Measurements from ENCODE around the gene MISP3.

The MISP3 gene

DNA sequence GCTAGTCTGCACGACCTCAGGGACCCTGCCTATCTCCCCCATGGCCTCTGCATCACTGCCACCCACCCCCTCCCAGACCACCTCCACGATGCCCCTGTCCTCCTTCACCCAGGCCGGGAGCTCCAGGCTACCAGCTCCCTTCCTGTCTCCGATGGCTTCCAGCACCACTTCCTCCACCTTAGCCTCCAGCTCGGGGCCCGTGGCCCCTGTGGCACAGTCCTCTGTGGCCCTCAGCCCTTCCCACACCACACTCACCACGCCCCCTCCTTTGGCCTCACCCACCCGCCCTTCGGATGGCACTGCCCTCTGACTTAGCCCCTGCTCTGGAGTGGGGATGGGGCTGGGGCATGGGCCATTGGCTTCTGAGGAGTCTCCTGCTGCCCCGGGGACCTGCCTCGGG is 17.9 kb upstream of the MISP3 start:
- Histone ChIP-seq H3K18ac (ENCODE audit: low read length) (no peak overlapping the region), H3K9ac (ENCODE audit: low read length) (no peak overlapping the region), H3K4me2 (ENCODE audit: low read length) (no peak overlapping the region), H2BK120ac (ENCODE audit: low read depth, low read length) (no peak overlapping the region), H4K8ac (ENCODE audit: low read depth, low read length) (no peak overlapping the region), H3K23ac (ENCODE audit: low read length) (no peak overlapping the region), H3K27me3 (ENCODE audit: insufficient read depth, low read length, poor library complexity) (peaks cover 2% of the 10 kb centered on the region), H3K4ac (ENCODE audit: low read depth, low read length) (no peak overlapping the region), H3K56ac (ENCODE audit: low read length) (no peak overlapping the region), H3K4me1 (ENCODE audit: control insufficient read depth, low read depth, low read length) (peaks cover 2% of the 10 kb centered on the region), H2BK15ac (replicated peaks; ENCODE audit: low read depth) (no peak overlapping the region), H3K79me1 (ENCODE audit: low read length) (no peaks in the 10 kb centered on the region), H3K27ac (ENCODE audit: low read depth, low read length) (no peak overlapping the region), H3K4me3 (ENCODE audit: low read length) (no peak overlapping the region), H4K5ac (ENCODE audit: low read length) (no peak overlapping the region), H3K36me3 (ENCODE audit: control insufficient read depth, insufficient read depth, low read length) (no peaks in the 10 kb centered on the region), H2BK5ac (ENCODE audit: low read length) (no peak overlapping the region), H3K79me2 (ENCODE audit: control insufficient read depth, insufficient read depth, low read length) (no peaks in the 10 kb centered on the region), H2AK5ac (ENCODE audit: low read length) (no peak overlapping the region)
- no CpG with 5 or more reads among the region's 11 CpGs for WGBS (ENCODE audit: extremely low coverage, insufficient coverage, low lambda C conversion rate)
- DNase-seq, result no peak

DNA sequence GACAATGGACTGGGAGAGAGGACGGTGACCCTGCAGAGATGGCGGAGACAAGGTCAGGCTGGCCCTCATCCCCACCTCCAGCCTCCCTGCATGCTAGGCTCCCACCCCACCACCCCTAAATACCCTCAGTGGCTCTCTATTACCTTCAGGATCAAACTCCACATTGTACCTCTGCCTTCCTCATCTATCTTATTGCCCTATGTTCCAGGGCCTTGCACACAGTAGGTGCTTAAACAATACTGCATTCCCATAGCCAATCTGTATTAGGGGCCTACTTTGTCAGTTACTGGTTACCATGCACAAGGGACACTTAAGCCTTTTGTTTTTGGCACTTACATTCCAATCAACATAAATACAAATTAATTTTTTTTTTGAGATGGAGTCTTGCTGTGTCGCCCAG is 17.2 kb upstream of the MISP3 start:
- no peak overlapping the region for H3K4me2 ChIP-seq (ENCODE audit: low read length)
- H3K27me3 ChIP-seq (ENCODE audit: insufficient read depth, low read length, poor library complexity), result peaks cover 2% of the 10 kb centered on the region
- H2BK15ac ChIP-seq (replicated peaks; ENCODE audit: low read depth), result no peak overlapping the region
- H3K4ac ChIP-seq (ENCODE audit: low read depth, low read length), result no peak overlapping the region
- H2BK120ac ChIP-seq (ENCODE audit: low read depth, low read length), result no peak overlapping the region
- H3K56ac ChIP-seq (ENCODE audit: low read length), result no peak overlapping the region
- DNase-seq, result no peak
- H2AK5ac ChIP-seq (ENCODE audit: low read length), result no peak overlapping the region
- no peak overlapping the region for H3K4me3 ChIP-seq (ENCODE audit: low read length)
- H3K23ac ChIP-seq (ENCODE audit: low read length), result no peak overlapping the region
- no peak overlapping the region for H3K27ac ChIP-seq (ENCODE audit: low read depth, low read length)
- no peak overlapping the region for H3K18ac ChIP-seq (ENCODE audit: low read length)
- WGBS (ENCODE audit: extremely low coverage, insufficient coverage, low lambda C conversion rate), result no CpG with 5 or more reads among the region's 3 CpGs
- no peaks in the 10 kb centered on the region for H3K36me3 ChIP-seq (ENCODE audit: control insufficient read depth, insufficient read depth, low read length)
- no peaks in the 10 kb centered on the region for H3K79me1 ChIP-seq (ENCODE audit: low read length)
- H3K9ac ChIP-seq (ENCODE audit: low read length), result no peak overlapping the region
- no peak overlapping the region for H4K5ac ChIP-seq (ENCODE audit: low read length)
- H4K8ac ChIP-seq (ENCODE audit: low read depth, low read length), result no peak overlapping the region
- peaks cover 2% of the 10 kb centered on the region for H3K4me1 ChIP-seq (ENCODE audit: control insufficient read depth, low read depth, low read length)
- no peaks in the 10 kb centered on the region for H3K79me2 ChIP-seq (ENCODE audit: control insufficient read depth, insufficient read depth, low read length)
- H2BK5ac ChIP-seq (ENCODE audit: low read length), result no peak overlapping the region

DNA sequence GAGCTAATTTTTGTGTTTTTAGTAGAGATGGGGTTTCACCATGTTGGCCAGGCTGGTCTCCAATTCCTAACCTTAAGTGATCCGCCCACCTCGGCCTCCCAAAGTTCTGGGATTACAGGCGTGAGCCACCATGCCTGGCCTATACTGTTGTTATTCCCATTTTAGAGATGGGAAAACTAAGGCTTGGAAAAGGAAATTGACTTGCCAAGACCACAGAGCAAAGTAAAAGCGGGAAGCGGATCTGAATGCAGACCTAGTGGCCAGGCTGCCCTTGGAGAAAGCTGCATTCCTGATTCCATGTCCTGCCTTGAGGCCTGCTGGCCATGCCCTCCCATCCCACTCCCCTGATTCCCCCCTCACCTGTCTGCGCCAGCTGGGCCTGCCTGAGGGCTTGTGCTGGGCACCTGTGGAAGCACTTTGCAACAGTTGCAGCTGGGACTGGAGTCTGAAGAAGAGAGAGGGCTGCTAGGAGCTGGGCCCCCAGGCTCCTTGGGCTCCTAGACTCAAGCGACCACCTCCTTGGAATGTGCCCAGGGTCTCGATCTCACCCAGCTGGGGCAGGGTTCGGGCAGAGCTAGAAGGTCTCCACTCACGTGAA is 16.4 kb upstream of the MISP3 start:
- Histone ChIP-seq H4K8ac (ENCODE audit: low read depth, low read length) (no peak overlapping the region), H3K4me2 (ENCODE audit: low read length) (no peak overlapping the region), H3K4me3 (ENCODE audit: low read length) (no peak overlapping the region), H2BK15ac (replicated peaks; ENCODE audit: low read depth) (no peak overlapping the region), H2BK5ac (ENCODE audit: low read length) (no peak overlapping the region), H2BK120ac (ENCODE audit: low read depth, low read length) (no peak overlapping the region), H3K56ac (ENCODE audit: low read length) (no peak overlapping the region), H3K23ac (ENCODE audit: low read length) (no peak overlapping the region), H2AK5ac (ENCODE audit: low read length) (no peak overlapping the region), H3K79me1 (ENCODE audit: low read length) (no peaks in the 10 kb centered on the region), H3K4ac (ENCODE audit: low read depth, low read length) (no peak overlapping the region), H3K27ac (ENCODE audit: low read depth, low read length) (no peak overlapping the region), H3K18ac (ENCODE audit: low read length) (no peak overlapping the region), H3K79me2 (ENCODE audit: control insufficient read depth, insufficient read depth, low read length) (no peaks in the 10 kb centered on the region), H3K27me3 (ENCODE audit: insufficient read depth, low read length, poor library complexity) (peaks cover 2% of the 10 kb centered on the region), H3K9ac (ENCODE audit: low read length) (no peak overlapping the region), H3K4me1 (ENCODE audit: control insufficient read depth, low read depth, low read length) (peaks cover 2% of the 10 kb centered on the region), H3K36me3 (ENCODE audit: control insufficient read depth, insufficient read depth, low read length) (no peaks in the 10 kb centered on the region), H4K5ac (ENCODE audit: low read length) (no peak overlapping the region)
- DNase-seq, result no peak
- no CpG with 5 or more reads among the region's 10 CpGs for WGBS (ENCODE audit: extremely low coverage, insufficient coverage, low lambda C conversion rate)

DNA sequence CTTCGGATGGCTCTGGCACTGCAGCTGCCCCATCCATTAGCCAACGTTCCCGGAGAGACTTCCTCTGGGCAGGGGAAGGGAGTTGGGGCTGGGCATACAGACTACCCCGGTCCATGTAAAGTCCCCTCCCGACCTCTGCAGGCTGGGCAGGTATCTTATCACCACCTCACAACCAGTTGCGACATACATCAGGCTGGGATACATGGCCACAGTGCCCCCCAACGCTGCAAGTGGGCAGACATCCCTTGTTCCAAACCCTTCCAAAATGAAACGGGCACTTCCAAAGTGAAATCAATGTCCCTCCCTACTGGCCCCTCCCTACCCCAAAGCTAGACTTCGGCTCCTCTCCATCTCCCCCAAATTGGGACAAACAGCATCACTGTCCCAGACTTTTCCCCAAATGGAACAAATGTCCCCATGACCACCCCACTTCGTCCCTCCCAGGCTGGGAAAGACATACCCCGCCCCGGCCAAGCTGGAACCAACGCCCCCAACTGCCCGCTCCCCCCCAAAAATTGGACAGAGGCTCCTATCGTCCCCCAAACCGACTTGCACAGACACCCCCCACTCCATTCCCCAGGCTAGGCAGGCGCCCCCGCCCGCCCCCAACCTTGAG is 15.7 kb upstream of the MISP3 start:
- Histone ChIP-seq H3K79me2 (ENCODE audit: control insufficient read depth, insufficient read depth, low read length) (no peaks in the 10 kb centered on the region), H3K56ac (ENCODE audit: low read length) (peak overlapping the region; percentile 85), H3K4me2 (ENCODE audit: low read length) (peak overlapping the region; percentile 67), H3K4ac (ENCODE audit: low read depth, low read length) (no peak overlapping the region), H3K18ac (ENCODE audit: low read length) (peak overlapping the region; percentile 41), H2AK5ac (ENCODE audit: low read length) (no peak overlapping the region), H2BK120ac (ENCODE audit: low read depth, low read length) (no peak overlapping the region), H4K8ac (ENCODE audit: low read depth, low read length) (peak overlapping the region; percentile 30), H3K79me1 (ENCODE audit: low read length) (no peaks in the 10 kb centered on the region), H2BK5ac (ENCODE audit: low read length) (no peak overlapping the region), H3K27ac (ENCODE audit: low read depth, low read length) (no peak overlapping the region), H3K36me3 (ENCODE audit: control insufficient read depth, insufficient read depth, low read length) (no peaks in the 10 kb centered on the region), H2BK15ac (replicated peaks; ENCODE audit: low read depth) (no peak overlapping the region), H3K4me1 (ENCODE audit: control insufficient read depth, low read depth, low read length) (peaks cover 2% of the 10 kb centered on the region), H4K5ac (ENCODE audit: low read length) (no peak overlapping the region), H3K23ac (ENCODE audit: low read length) (no peak overlapping the region), H3K9ac (ENCODE audit: low read length) (peak overlapping the region; percentile 77), H3K27me3 (ENCODE audit: insufficient read depth, low read length, poor library complexity) (peaks cover 2% of the 10 kb centered on the region), H3K4me3 (ENCODE audit: low read length) (peak overlapping the region; percentile 62)
- WGBS (ENCODE audit: extremely low coverage, insufficient coverage, low lambda C conversion rate), result no CpG with 5 or more reads among the region's 19 CpGs
- peak; percentile 40 for DNase-seq

DNA sequence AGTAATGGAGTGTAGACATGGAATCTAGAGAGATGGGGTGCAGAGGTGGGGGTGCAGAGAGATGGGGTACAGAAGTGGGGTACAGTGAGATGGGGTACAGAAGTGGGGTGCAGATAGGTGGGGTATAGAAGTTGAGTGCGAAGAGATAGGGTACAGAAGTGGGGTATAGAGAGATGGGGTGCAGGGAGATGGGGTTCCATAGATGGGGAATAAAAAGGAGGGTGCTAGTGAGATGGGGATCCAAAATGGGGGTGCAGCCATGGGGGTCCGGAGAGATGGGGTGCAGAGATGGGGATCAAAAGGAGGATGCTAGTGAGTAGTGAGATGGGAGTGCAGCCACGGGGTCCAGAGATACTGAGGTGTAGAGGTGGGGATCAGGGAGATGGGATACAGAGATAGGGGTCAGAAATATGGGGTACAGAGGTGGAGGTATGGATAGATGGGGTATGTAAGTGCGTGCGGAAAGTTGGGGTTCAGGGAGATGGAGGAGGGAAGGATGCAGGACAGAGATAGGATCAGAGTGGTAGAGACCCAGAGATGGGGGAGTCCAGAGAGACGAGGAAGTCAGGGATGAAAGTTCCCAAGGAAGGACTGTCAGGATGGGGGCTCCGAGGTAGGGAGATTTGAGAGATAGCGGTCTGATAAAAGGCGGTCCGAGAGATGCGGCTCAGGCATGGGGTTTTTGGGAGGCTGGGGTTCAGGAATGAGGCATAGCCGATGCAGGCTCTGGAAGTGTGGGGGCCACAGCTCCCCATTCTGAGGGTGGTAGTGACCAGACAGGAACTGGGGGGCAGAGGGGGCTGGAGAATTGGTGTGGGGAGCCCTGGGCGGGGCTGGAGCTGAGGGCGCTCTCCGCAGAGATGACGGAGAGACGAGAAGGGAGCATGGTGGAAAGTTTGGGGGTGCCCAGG is 14.1 kb upstream of the MISP3 start:
- peak overlapping the region; percentile 40 for H3K9ac ChIP-seq (ENCODE audit: low read length)
- H3K56ac ChIP-seq (ENCODE audit: low read length), result peak overlapping the region; percentile 60
- H3K36me3 ChIP-seq (ENCODE audit: control insufficient read depth, insufficient read depth, low read length), result no peaks in the 10 kb centered on the region
- H3K79me2 ChIP-seq (ENCODE audit: control insufficient read depth, insufficient read depth, low read length), result no peaks in the 10 kb centered on the region
- H4K8ac ChIP-seq (ENCODE audit: low read depth, low read length), result no peak overlapping the region
- WGBS (ENCODE audit: extremely low coverage, insufficient coverage, low lambda C conversion rate), result 100% methylated on average over 1 of the region's 17 CpGs
- H2AK5ac ChIP-seq (ENCODE audit: low read length), result no peak overlapping the region
- no peak for DNase-seq
- no peak overlapping the region for H3K4me3 ChIP-seq (ENCODE audit: low read length)
- peaks cover 2% of the 10 kb centered on the region for H3K27me3 ChIP-seq (ENCODE audit: insufficient read depth, low read length, poor library complexity)
- peaks cover 2% of the 10 kb centered on the region for H3K4me1 ChIP-seq (ENCODE audit: control insufficient read depth, low read depth, low read length)
- H3K18ac ChIP-seq (ENCODE audit: low read length), result no peak overlapping the region
- no peaks in the 10 kb centered on the region for H3K79me1 ChIP-seq (ENCODE audit: low read length)
- H3K4ac ChIP-seq (ENCODE audit: low read depth, low read length), result no peak overlapping the region
- H3K4me2 ChIP-seq (ENCODE audit: low read length), result peak overlapping the region; percentile 48
- no peak overlapping the region for H4K5ac ChIP-seq (ENCODE audit: low read length)
- no peak overlapping the region for H3K27ac ChIP-seq (ENCODE audit: low read depth, low read length)
- no peak overlapping the region for H3K23ac ChIP-seq (ENCODE audit: low read length)
- no peak overlapping the region for H2BK5ac ChIP-seq (ENCODE audit: low read length)
- no peak overlapping the region for H2BK15ac ChIP-seq (replicated peaks; ENCODE audit: low read depth)
- H2BK120ac ChIP-seq (ENCODE audit: low read depth, low read length), result no peak overlapping the region
